Stomach (tissue), 9 donors: Measurements from ENCODE around the gene TRAPPC3. TPM values are rescaled to one million over a fixed set of nuclear protein-coding genes. Genes with fewer than 3 reads are reported as not detected.

Experiments
- DNase-seq, 2 donors: peaks; one replicate each; pipeline versions ENCODE4 v3.0.0 to v3.0.0-alpha.2; 2013 to 2019
- H3K27ac ChIP-seq, 5 donors: fragments of 200-600 bp in 4 of 5; sonication (generic) in 4 of 5; one replicate each; pipeline ENCODE4 v1.5.1; 2013 to 2019; ENCODE audit warnings: mild to moderate bottlenecking in 1 of 5, moderate library complexity in 1 of 5
- H3K27me3 ChIP-seq, 3 donors: fragments of 200-600 bp; sonication (generic); one replicate each; pipeline ENCODE4 v1.5.1; 2017 to 2019; ENCODE audit warnings: mixed run types in 1 of 3
- H3K36me3 ChIP-seq, 4 donors: fragments of 200-600 bp; sonication (generic); 1 replicate in 3 of 4; 2 replicates in 1 of 4; pipeline ENCODE4 v1.5.1; 2016 to 2019
- H3K4me1 ChIP-seq, 4 donors: fragments of 200-600 bp; sonication (generic); one replicate each; pipeline ENCODE4 v1.5.1; 2016 to 2019
- H3K4me3 ChIP-seq, 4 donors: fragments of 200-600 bp; sonication (generic) in 3 of 4; one replicate each; pipeline ENCODE4 v1.5.1; 2016 to 2019; ENCODE audit warnings: mild to moderate bottlenecking in 1 of 4
- H3K9me3 ChIP-seq, 4 donors: fragments of 200-600 bp; sonication (generic); one replicate each; pipeline ENCODE4 v1.5.1; 2016 to 2019
- EP300 ChIP-seq: sonication (generic); formaldehyde crosslinking; IDR thresholded peaks from one replicate; pipeline ENCODE4 v1.6.1; 2017; ENCODE audit warnings: antibody characterized with exemption
- POLR2A ChIP-seq, 4 donors: fragments of 450-650 bp; IDR thresholded peaks; one replicate each; pipeline ENCODE4 v1.6.1; 2016; ENCODE audit warnings: antibody characterized with exemption in 4 of 4, control low read depth in 2 of 4, mild to moderate bottlenecking in 1 of 4, moderate library complexity in 1 of 4
- POLR2AphosphoS5 ChIP-seq, 3 donors: sonication (generic); formaldehyde crosslinking; IDR thresholded peaks; one replicate each; pipeline ENCODE4 v1.6.1; 2016; ENCODE audit warnings: antibody characterized with exemption in 3 of 3
- WGBS, 5 donors: extraction: QIAGEN DNeasy Blood & Tissue Kit in 3 of 5; methylation state at CpG; one replicate each; pipeline versions ENCODE4 v1.1.5 to v1.1.7; 2013 to 2018; 5-methylcytosine and 5-hydroxymethylcytosine counted together
- intact Hi-C: fragments of 100-400 bp; cut with DNase I; formaldehyde crosslinking; loops from one replicate; pipeline ENCODE4 v1.15.1; 2023; ENCODE audit warnings: low total_unique reads
- polyA plus RNA-seq, 3 donors: library from polyadenylated mRNA; stranded (reverse); fragments of 200-250 nt; gene quantifications; one replicate each; pipeline ENCODE4 v1.2.3, GENCODE V29; 2013
- small RNA-seq, 4 donors: library from RNA; depleted of rRNA; stranded (forward); fragments of <200 nt; gene quantifications; one replicate each; pipeline ENCODE3, GENCODE V24; 2016
- total RNA-seq, 5 donors: library from RNA; depleted of rRNA; stranded (reverse); fragments of >200 nt; gene quantifications; one replicate each; pipeline versions ENCODE4 v1.1.0 to v1.2.3, GENCODE V29; 2014 to 2016
- TF ChIP-seq, protein P1 (sequence below), 7 experiments: fragments of 450-650 bp in 4 of 7; fragments of 200-600 bp in 3 of 7; sonication (generic) in 3 of 7; IDR thresholded peaks; one replicate each; pipeline ENCODE4 v1.5.1; 2016 to 2019; ENCODE audit warnings: antibody characterized with exemption in 7 of 7, control low read depth in 2 of 7, mild to moderate bottlenecking in 1 of 7
- donor health status: healthy with polysubstance abuse.
- donor health status: Bipolar disorder and iron deficiency.
- donor health status: healthy.

TRAPPC3 gene
- total and polyA plus RNA-seq, 8 donors: 8.9 to 64.0 (median 60.9) TPM

DNA sequence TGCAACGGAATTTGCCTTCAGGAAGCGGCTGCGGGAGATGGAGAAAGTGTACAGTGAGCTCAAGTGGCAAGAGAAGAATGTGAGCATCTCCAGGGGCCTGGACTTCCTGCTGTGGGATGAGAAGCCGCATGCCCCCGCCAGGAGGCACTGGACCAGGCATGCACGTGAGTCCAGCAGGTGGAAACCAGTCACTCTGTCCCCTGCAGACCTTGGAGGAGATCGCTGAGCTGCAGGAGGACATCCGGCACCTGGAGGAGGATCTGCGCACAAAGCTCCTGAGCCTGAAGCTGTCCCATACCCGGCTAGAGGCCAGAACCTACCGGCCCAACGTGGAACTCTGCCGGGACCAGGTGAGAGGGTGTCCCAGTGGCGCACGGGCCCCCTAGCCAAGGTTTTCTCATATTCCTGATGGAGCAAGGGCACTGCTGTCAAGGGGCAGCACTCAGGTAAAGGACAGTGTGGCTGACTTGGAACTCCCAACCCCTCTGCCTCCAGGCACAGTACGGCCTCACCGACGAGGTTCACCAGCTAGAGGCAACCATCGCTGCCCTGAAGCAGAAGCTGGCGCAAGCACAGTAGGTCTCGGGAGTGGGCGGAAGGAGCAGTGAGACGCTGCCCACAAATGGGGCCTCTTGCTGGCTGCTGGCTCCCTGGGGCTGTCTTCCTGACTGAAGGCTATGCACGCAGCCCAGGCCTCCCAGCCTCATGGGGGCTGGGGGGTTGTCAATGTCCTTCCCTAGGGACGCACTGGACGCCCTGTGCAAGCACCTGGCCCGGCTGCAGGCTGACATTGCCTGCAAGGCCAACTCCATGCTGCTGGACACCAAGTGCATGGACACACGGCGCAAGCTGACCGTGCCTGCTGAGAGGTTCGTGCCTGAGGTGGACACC lies 61.8 kb downstream of the TRAPPC3 start:
- H3K4me1 ChIP-seq: peaks cover 27 to 53% (median 44%) of the 10 kb centered on the region in 4 donors
- no peaks in the 10 kb centered on the region for H3K9me3 ChIP-seq
- no peak overlapping the region for H3K4me3 ChIP-seq
- 87 to 92% (median 90%) methylated on average over 11 to 31 of the region's 31 CpGs for WGBS, 5 donors
- H3K36me3 ChIP-seq: peaks cover 8 to 19% (median 18%) of the 10 kb centered on the region in 4 donors
- intact Hi-C loops: no loop called here
- no peak overlapping the region for H3K27ac ChIP-seq
- peaks cover 0 to 33% (median 6%) of the 10 kb centered on the region in 3 donors for H3K27me3 ChIP-seq
- DNase-seq: peak; percentile 21 to 22
- TF ChIP-seq, protein P1, sequence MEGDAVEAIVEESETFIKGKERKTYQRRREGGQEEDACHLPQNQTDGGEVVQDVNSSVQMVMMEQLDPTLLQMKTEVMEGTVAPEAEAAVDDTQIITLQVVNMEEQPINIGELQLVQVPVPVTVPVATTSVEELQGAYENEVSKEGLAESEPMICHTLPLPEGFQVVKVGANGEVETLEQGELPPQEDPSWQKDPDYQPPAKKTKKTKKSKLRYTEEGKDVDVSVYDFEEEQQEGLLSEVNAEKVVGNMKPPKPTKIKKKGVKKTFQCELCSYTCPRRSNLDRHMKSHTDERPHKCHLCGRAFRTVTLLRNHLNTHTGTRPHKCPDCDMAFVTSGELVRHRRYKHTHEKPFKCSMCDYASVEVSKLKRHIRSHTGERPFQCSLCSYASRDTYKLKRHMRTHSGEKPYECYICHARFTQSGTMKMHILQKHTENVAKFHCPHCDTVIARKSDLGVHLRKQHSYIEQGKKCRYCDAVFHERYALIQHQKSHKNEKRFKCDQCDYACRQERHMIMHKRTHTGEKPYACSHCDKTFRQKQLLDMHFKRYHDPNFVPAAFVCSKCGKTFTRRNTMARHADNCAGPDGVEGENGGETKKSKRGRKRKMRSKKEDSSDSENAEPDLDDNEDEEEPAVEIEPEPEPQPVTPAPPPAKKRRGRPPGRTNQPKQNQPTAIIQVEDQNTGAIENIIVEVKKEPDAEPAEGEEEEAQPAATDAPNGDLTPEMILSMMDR (IDR thresholded peaks at IDR 0.05): no peak
- TF ChIP-seq POLR2AphosphoS5 (IDR thresholded peaks at IDR 0.05) (no peak), EP300 (no peak), POLR2A (IDR thresholded peaks at IDR 0.05) (no peak)

Small RNA genes within 50 kb of the gene (small RNA-seq; reads per million reads assigned to genes)
- gene RN7SL131P: 0 reads per million in 4 donors

Other genes starting within 250 kb of the TRAPPC3 start
- 10 to 100 TPM; 11.9 to 33.8 (median 13.9) TPM for gene AGO3, start 218.4 kb downstream of the TRAPPC3 start, total RNA-seq
- gene AGO3, start 218.4 kb downstream of the TRAPPC3 start, polyA plus RNA-seq: 1 to 10 TPM; 1.9 to 2.3 (median 2.2) TPM
- gene TEKT2, start 65.4 kb downstream of the TRAPPC3 start, total RNA-seq: not detected
- under 1 TPM; 0.25 to 0.76 (median 0.60) TPM for gene TEKT2, start 65.4 kb downstream of the TRAPPC3 start, polyA plus RNA-seq
- 10 to 100 TPM in 3 of 5 donors, 1 to 10 TPM in 2; 1.8 to 15.1 (median 11.6) TPM for gene ADPRS, start 60.6 kb downstream of the TRAPPC3 start, total RNA-seq
- gene ADPRS, start 60.6 kb downstream of the TRAPPC3 start, polyA plus RNA-seq: 10 to 100 TPM; 21.3 to 27.5 (median 24.7) TPM
- 10 to 100 TPM in 1 of 5 donors, 1 to 10 TPM in 4; 3.5 to 19.2 (median 5.5) TPM for gene COL8A2, start 24.3 kb downstream of the TRAPPC3 start, total RNA-seq
- 1 to 10 TPM in 2 of 3 donors, under 1 TPM in 1; 0.92 to 5.0 (median 2.0) TPM for gene COL8A2, start 24.3 kb downstream of the TRAPPC3 start, polyA plus RNA-seq
- 100 to 1,000 TPM in 2 of 5 donors, 10 to 100 TPM in 3; 14.6 to 164 (median 40.3) TPM for gene MAP7D1, start 6.7 kb upstream of the TRAPPC3 start, total RNA-seq
- 10 to 100 TPM; 36.7 to 42.8 (median 42.4) TPM for gene MAP7D1, start 6.7 kb upstream of the TRAPPC3 start, polyA plus RNA-seq
- 10 to 100 TPM; 26.4 to 97.9 (median 61.3) TPM for gene THRAP3, start 75.0 kb upstream of the TRAPPC3 start, total RNA-seq
- gene THRAP3, start 75.0 kb upstream of the TRAPPC3 start, polyA plus RNA-seq: 10 to 100 TPM; 22.2 to 28.0 (median 26.9) TPM
- 100 to 1,000 TPM in 1 of 5 donors, 1 to 10 TPM in 3, not detected in 1; 3.5 to 120 (median 6.5) TPM for gene SH3D21, start 156.9 kb upstream of the TRAPPC3 start, total RNA-seq
- 1 to 10 TPM in 2 of 3 donors, under 1 TPM in 1; 0.76 to 2.7 (median 1.8) TPM for gene SH3D21, start 156.9 kb upstream of the TRAPPC3 start, polyA plus RNA-seq
- 10 to 100 TPM in 3 of 5 donors, 1 to 10 TPM in 1, not detected in 1; 8.3 to 67.2 (median 44.0) TPM for gene EVA1B, start 174.2 kb upstream of the TRAPPC3 start, total RNA-seq
- gene EVA1B, start 174.2 kb upstream of the TRAPPC3 start, polyA plus RNA-seq: 10 to 100 TPM; 29.0 to 35.0 (median 29.8) TPM
- 10 to 100 TPM; 14.0 to 57.4 (median 28.3) TPM for gene STK40, start 236.4 kb upstream of the TRAPPC3 start, total RNA-seq
- gene STK40, start 236.4 kb upstream of the TRAPPC3 start, polyA plus RNA-seq: 10 to 100 TPM; 14.6 to 36.0 (median 32.1) TPM
- 100 to 1,000 TPM in 1 of 5 donors, 10 to 100 TPM in 3, 1 to 10 TPM in 1; 5.1 to 261 (median 42.6) TPM for gene LSM10, start 248.4 kb upstream of the TRAPPC3 start, total RNA-seq
- 10 to 100 TPM; 46.5 to 65.7 (median 64.8) TPM for gene LSM10, start 248.4 kb upstream of the TRAPPC3 start, polyA plus RNA-seq